GM12891 (cell line): ENCODE measurements around the gene SLC30A1.

ENCODE experiments used
- POLR2A ChIP-seq: IDR thresholded peaks from 2 replicates; pipeline ENCODE4 v1.6.1; 2011; ENCODE audit warnings: low read depth, low read length, control low read depth
- POLR2AphosphoS5 ChIP-seq: IDR thresholded peaks from 2 replicates; pipeline ENCODE4 v1.6.1; 2011; ENCODE audit warnings: low read depth, low read length, control low read depth
- POU2F2 ChIP-seq: IDR thresholded peaks from 2 replicates; pipeline ENCODE4 v1.6.1; 2011; ENCODE audit warnings: low read depth, mild to moderate bottlenecking, control low read depth, low read length, moderate library complexity
- TAF1 ChIP-seq: IDR thresholded peaks from 2 replicates; pipeline ENCODE4 v1.6.1; 2011; ENCODE audit warnings: low read depth, low read length, control low read depth

DNA sequence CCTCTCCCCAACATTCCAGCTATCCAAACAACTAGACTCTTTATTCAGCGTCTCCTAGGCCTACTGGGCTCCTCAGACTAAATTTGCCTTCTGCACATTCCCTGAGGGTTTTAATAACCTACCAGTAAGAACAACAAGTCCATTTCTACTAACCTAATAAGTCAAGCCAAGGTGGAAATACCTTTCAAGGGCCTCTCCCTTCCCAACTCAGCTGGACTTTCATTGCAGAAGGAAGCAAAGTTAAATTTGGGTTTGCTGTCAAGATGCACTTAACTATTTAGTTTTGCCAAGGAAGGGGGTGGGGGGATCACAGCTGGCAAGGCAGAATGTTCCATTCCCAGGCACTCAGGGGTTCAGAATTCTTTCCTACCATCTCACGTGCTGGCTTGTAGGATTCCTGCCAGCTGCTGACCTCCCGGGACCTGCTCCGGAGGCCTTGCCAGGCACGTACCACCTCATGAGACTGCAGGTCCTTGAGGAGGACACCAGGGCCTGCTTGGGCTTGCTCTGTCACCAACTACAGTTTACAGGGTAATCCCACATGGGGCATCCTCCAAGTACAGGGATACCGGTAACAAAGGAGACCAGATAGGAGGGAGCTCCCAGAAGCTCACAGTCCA is 29.8 kb downstream of the SLC30A1 start:
- no peak for TF ChIP-seq POU2F2
- TF ChIP-seq POLR2AphosphoS5: no peak
- TF ChIP-seq POLR2A: no peak
- no peak for TF ChIP-seq TAF1
